Esophagus muscularis mucosa (tissue), 4 donors: ENCODE measurements around the gene USF1. TPM values are rescaled to one million over a fixed set of nuclear protein-coding genes. Genes with fewer than 3 reads are reported as not detected.

ENCODE experiments used
- DNase-seq: peaks from one replicate; pipeline ENCODE4 v3.0.0-alpha.2; 2017; ENCODE audit errors: extremely low spot score
- H3K27ac ChIP-seq, 4 donors: fragments of 200-600 bp; sonication (generic); replicated peaks in 1 of 4; 1 replicate in 3 of 4; 2 replicates in 1 of 4; pipeline ENCODE4 v1.5.1; 2016 to 2019; ENCODE audit warnings: mild to moderate bottlenecking in 1 of 4
- H3K27me3 ChIP-seq, 4 donors: fragments of 200-600 bp; sonication (generic); one replicate each; pipeline versions ENCODE4 v1.5.1 to v1.6.0; 2016 to 2019
- H3K36me3 ChIP-seq, 4 donors: fragments of 200-600 bp; sonication (generic); one replicate each; pipeline ENCODE4 v1.5.1; 2016 to 2019
- H3K4me1 ChIP-seq, 4 donors: fragments of 200-600 bp; sonication (generic); one replicate each; pipeline ENCODE4 v1.5.1; 2016 to 2019
- H3K4me3 ChIP-seq, 4 donors: fragments of 200-600 bp; sonication (generic); 1 replicate in 2 of 4; 2 replicates in 2 of 4; pipeline ENCODE4 v1.5.1; 2016 to 2019; ENCODE audit warnings: mild to moderate bottlenecking in 4 of 4, moderate library complexity in 1 of 4
- H3K9me3 ChIP-seq, 4 donors: fragments of 200-600 bp; sonication (generic); 1 replicate in 3 of 4; 2 replicates in 1 of 4; pipeline ENCODE4 v1.5.1; 2016 to 2019
- EP300 ChIP-seq: sonication (generic); formaldehyde crosslinking; IDR thresholded peaks from one replicate; pipeline ENCODE4 v1.6.1; 2017; ENCODE audit warnings: antibody characterized with exemption
- POLR2A ChIP-seq: fragments of 450-650 bp; IDR thresholded peaks from one replicate; pipeline ENCODE4 v1.6.1; 2017; ENCODE audit warnings: antibody characterized with exemption, moderate library complexity, mild to moderate bottlenecking, low read depth
- POLR2AphosphoS5 ChIP-seq, 2 donors: sonication (generic); formaldehyde crosslinking; IDR thresholded peaks; one replicate each; pipeline ENCODE4 v1.6.1; 2017; ENCODE audit warnings: antibody characterized with exemption in 2 of 2
- WGBS: methylation state at CpG from one replicate; pipeline ENCODE4 v1.1.5; 2018; 5-methylcytosine and 5-hydroxymethylcytosine counted together
- intact Hi-C: fragments of 100-400 bp; cut with DNase I; formaldehyde crosslinking; loops from one replicate; pipeline ENCODE4 v1.15.1; 2023
- total RNA-seq, 4 donors: library from RNA; depleted of rRNA; stranded (reverse); fragments of >200 nt; gene quantifications; one replicate each; pipeline versions ENCODE4 v1.1.0 to v1.2.1, GENCODE V29; 2016
- TF ChIP-seq, protein P1 (sequence below), 3 experiments: fragments of 200-600 bp in 2 of 3; fragments of 450-650 bp in 1 of 3; sonication (generic) in 2 of 3; IDR thresholded peaks; one replicate each; pipeline ENCODE4 v1.5.1; 2017 to 2019; ENCODE audit warnings: antibody characterized with exemption in 3 of 3, mild to moderate bottlenecking in 2 of 3, moderate library complexity in 1 of 3

USF1 gene
- total RNA-seq, 4 donors from 2014 or later: 36.5 to 54.2 (median 48.7) TPM

DNA sequence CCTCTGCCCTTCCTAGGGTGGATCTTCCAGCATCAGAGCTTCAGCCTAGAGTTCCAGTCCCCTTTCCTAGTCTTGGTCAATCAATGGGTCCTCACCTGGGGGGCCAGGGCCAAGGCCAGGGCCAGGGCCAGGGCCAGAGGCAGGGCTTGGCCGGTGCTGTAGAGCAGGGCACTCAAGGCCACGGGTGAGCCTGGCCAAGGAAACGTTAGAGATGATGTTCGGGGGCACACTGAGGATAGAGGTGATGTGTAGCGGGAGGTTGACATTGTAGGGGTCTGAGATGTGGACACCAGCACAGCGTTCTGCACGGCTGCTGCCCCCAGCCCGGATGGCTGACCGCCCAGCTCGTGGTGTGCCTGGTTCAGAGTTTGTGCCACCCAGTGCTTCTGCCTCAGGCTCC is 5.4 kb upstream of the USF1 start:
- no peak overlapping the region for H3K4me3 ChIP-seq
- TF ChIP-seq EP300: no peak
- TF ChIP-seq POLR2A: no peak
- TF ChIP-seq, protein P1, sequence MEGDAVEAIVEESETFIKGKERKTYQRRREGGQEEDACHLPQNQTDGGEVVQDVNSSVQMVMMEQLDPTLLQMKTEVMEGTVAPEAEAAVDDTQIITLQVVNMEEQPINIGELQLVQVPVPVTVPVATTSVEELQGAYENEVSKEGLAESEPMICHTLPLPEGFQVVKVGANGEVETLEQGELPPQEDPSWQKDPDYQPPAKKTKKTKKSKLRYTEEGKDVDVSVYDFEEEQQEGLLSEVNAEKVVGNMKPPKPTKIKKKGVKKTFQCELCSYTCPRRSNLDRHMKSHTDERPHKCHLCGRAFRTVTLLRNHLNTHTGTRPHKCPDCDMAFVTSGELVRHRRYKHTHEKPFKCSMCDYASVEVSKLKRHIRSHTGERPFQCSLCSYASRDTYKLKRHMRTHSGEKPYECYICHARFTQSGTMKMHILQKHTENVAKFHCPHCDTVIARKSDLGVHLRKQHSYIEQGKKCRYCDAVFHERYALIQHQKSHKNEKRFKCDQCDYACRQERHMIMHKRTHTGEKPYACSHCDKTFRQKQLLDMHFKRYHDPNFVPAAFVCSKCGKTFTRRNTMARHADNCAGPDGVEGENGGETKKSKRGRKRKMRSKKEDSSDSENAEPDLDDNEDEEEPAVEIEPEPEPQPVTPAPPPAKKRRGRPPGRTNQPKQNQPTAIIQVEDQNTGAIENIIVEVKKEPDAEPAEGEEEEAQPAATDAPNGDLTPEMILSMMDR (IDR thresholded peaks at IDR 0.05): no peak
- no peak for TF ChIP-seq POLR2AphosphoS5 (IDR thresholded peaks at IDR 0.05)
- H3K4me1 ChIP-seq: peaks cover 0 to 4% (median 0%) of the 10 kb centered on the region in 4 donors
- WGBS: 88% methylated on average over 5 of the region's 10 CpGs
- H3K27ac ChIP-seq: no peak overlapping the region
- no peaks in the 10 kb centered on the region for H3K9me3 ChIP-seq
- H3K27me3 ChIP-seq: peaks cover 0 to 35% (median 0%) of the 10 kb centered on the region in 4 donors
- DNase-seq: no peak
- H3K36me3 ChIP-seq: no peaks in the 10 kb centered on the region
- intact Hi-C loops: no loop called here

DNA sequence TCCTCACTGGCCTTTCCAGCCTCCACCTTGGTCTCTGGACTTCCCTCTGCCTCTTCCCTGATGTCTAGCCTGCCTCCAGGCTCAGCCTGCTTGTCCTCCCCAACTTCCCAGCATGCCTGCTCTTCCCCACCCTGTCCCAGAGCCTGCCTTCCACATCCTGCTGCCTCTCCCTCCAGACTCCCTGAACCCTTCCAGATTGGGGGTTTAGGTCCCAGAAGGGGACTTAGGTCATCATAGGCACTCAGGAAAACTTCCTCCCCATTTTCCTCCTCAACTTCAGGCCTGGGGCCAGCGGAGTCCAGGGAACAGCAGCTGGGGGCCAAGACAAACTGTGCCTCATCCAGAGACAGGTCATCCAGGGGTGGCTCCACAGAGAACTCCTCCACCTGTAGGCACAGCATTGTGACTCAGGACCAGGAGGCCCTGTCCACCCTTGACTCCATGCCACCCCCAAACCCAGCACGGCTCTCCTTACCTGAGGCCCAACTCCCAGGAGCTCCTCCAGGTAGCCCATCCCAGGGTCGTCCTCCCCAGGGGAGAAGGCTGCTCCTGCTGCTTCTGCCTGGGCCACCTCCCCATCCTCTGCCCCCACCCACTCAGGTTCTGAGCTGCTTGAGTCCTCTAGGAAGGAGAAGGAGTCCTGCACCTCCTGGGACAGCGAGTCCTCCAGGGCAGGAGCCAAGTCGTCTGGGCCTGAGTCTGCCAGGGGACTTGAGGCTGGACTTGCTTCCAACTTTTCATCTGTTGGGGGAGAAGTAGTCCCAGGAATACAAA is 3.4 kb upstream of the USF1 start:
- peaks cover 0 to 18% (median 0%) of the 10 kb centered on the region in 4 donors for H3K27me3 ChIP-seq
- H3K9me3 ChIP-seq: no peaks in the 10 kb centered on the region
- intact Hi-C loops: loop anchor here (5.0 kb wide), 1 partner anchor 48 kb away; the partner anchor contains the start of gene KLHDC9
- 100% methylated on average over 4 of the region's 5 CpGs for WGBS
- no peak overlapping the region for H3K27ac ChIP-seq
- TF ChIP-seq, protein P1 (IDR thresholded peaks at IDR 0.05): no peak
- no peak for TF ChIP-seq POLR2AphosphoS5 (IDR thresholded peaks at IDR 0.05)
- TF ChIP-seq EP300: no peak
- no peak for TF ChIP-seq POLR2A
- H3K4me1 ChIP-seq: peaks cover 5 to 12% (median 6%) of the 10 kb centered on the region in 4 donors
- no peaks in the 10 kb centered on the region for H3K36me3 ChIP-seq
- no peak overlapping the region for H3K4me3 ChIP-seq
- no peak for DNase-seq

DNA sequence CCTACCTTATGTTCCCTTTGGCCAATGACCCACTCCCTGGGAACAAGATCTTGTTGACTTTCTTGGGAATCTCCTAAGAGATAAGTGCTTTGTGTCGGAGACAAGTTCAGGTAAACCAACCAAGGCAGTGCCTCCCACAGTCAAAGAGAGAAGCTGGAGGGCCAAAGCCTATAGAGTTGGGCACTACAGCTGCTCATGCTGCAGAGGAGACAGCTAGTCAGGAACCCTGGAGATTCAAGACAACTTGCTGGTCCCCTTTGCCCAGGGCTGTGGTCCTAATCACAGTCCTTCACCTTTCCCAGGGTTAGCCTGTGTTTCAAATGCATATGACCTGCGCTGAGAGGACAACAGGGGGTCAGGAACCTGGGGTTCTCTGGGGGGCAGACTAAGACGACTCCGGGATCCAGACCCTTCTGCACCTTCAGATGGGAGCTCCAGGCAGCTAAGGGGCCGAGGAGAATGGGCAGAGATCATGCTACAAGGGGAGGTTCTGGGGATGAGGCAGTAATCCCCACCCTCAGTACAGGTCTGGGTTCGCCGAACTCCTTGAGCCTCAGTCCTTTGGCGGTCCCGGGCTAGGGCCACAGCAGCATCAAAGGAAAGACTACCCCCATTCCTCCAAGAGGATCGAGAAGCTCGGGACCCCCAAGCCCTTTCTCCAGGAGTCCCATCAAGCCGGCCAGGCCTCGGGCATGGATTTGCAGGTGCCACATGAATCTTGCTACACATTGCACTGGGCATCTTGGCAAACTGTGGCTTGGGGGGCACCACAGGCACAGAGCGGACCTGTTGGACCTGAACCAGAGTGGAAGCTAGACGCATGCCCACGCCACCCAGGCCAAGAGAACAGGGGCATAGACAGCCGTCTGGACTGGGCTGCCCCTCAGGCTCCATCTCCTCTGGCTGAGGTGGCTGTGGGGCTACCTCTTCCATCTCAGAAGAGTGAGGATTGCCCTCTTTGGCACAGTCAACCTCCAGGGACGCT is 2.0 kb upstream of the USF1 start:
- no peaks in the 10 kb centered on the region for H3K9me3 ChIP-seq
- peaks cover 11 to 24% (median 19%) of the 10 kb centered on the region in 4 donors for H3K4me1 ChIP-seq
- 86% methylated on average over 15 of the region's 18 CpGs for WGBS
- H3K4me3 ChIP-seq: no peak overlapping the region
- no peak for TF ChIP-seq POLR2A
- TF ChIP-seq, protein P1 (IDR thresholded peaks at IDR 0.05): no peak
- no peak for TF ChIP-seq POLR2AphosphoS5 (IDR thresholded peaks at IDR 0.05)
- TF ChIP-seq EP300: no peak
- H3K27ac ChIP-seq: peak overlapping the region in 1 of 4 donors; percentile 34
- no peak for DNase-seq
- intact Hi-C loops: loop anchor here (5.0 kb wide), 1 partner anchor 50 kb away; the partner anchor contains the start of gene KLHDC9
- peaks cover 0 to 10% (median 0%) of the 10 kb centered on the region in 4 donors for H3K27me3 ChIP-seq
- H3K36me3 ChIP-seq: peaks cover 0 to 7% (median 2%) of the 10 kb centered on the region in 4 donors

DNA sequence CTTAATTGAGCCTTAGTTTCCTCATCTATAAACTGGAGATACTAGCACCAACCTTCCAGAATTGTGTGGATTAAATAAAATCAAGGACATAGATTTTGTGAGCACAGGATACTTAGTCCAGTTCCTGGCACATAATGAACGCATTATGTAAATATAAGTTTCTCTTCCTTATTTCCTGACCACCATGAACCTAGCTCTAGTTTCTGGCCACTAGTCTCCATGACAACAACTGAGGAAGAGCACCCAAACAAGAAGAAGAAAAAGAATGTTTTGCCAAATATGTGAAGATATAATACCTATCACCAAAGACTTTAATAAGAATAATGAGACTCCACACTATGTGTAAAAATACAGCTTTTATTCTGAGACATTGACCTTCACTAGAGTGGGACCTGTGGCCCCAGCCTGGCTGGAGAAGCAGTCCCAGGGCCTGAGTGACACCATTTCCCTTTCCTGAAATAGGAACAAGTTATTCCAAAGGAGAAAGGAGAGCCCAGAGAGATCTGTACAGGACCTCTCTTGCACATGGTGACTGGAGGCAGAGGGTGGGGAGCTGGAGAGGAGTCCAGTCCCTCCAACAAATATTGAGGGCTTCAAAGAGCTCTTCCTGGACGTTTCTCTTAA is 940 bp upstream of the USF1 start:
- intact Hi-C loops: loop anchor here (5.0 kb wide), 1 partner anchor 51 kb away; the partner anchor contains the start of gene KLHDC9
- H3K9me3 ChIP-seq: no peaks in the 10 kb centered on the region

More for the DNA sequence above, 940 bp upstream of the USF1 start:
- Histone ChIP-seq H3K36me3 (peaks cover 9 to 17% (median 12%) of the 10 kb centered on the region in 4 donors), H3K4me3 (peak overlapping the region; percentile 80 to 95 (median 88)), H3K27ac (peak overlapping the region; percentile 91 to 96 (median 94)), H3K4me1 (peaks cover 11 to 24% (median 21%) of the 10 kb centered on the region in 4 donors), H3K27me3 (peaks cover 0 to 10% (median 0%) of the 10 kb centered on the region in 4 donors)
- no peak for DNase-seq
- WGBS: 55% methylated on average over 2 of the region's 2 CpGs
- no peak for TF ChIP-seq POLR2A
- no peak for TF ChIP-seq EP300
